Loucy (cell line): Measurements from ENCODE around the gene PRKN.

Experiments used
- CTCF ChIP-seq: fragments of 200-600 bp; sonication (generic); conservative IDR thresholded peaks from 2 replicates; pipeline ENCODE4 v1.5.1; 2014; ENCODE audit warnings: mild to moderate bottlenecking, antibody characterized with exemption, low read length
- EZH2phosphoT487 ChIP-seq: fragments of 200-600 bp; IDR thresholded peaks from 2 replicates; pipeline ENCODE4 v1.6.1; 2018; ENCODE audit warnings: antibody characterized with exemption, mild to moderate bottlenecking, moderate library complexity, borderline replicate concordance

GRCh38 chr6:161654209-161654608, 1073.4 kb downstream of the PRKN start:
- TF ChIP-seq CTCF (no peak), EZH2phosphoT487 (no peak)
